HepG2 (cell line): ENCODE measurements around the gene ICAM3. TPM values are rescaled to one million over a fixed set of nuclear protein-coding genes. Genes with fewer than 3 reads are reported as not detected.
A peak's percentile ranks its signal among the peaks of the same experiment; 100 is the strongest.

Experiments used
- ATF7 ChIP-seq, 2 experiments: fragments of 450-650 bp in 1 of 2; sonication (generic) in 1 of 2; formaldehyde crosslinking in 1 of 2; IDR thresholded peaks; 2 replicates each; pipeline versions ENCODE4 v1.4.0 to v1.6.1; 2016 to 2020; ENCODE audit warnings: antibody characterized with exemption in 1 of 2, mild to moderate bottlenecking in 1 of 2, missing genetic modification reagents in 1 of 2
- ETV5 ChIP-seq: IDR thresholded peaks from 2 replicates; pipeline ENCODE4 v1.6.1; 2018; ENCODE audit warnings: missing biosample characterization, missing genetic modification reagents, inconsistent platforms, borderline replicate concordance
- GABPA ChIP-seq, 2 experiments: IDR thresholded peaks; 2 replicates each; pipeline ENCODE4 v1.6.1; 2011 to 2016; ENCODE audit warnings: low read depth in 2 of 2, low read length in 1 of 2, missing biosample characterization in 1 of 2, missing genetic modification characterization in 1 of 2
- MATR3 ChIP-seq: sonication (generic); formaldehyde crosslinking; IDR thresholded peaks from 2 replicates; pipeline ENCODE4 v1.4.0; 2020; ENCODE audit warnings: missing genetic modification reagents
- NCOR1 ChIP-seq: fragments of 200-600 bp; sonication (generic); IDR thresholded peaks from 2 replicates; pipeline ENCODE4 v1.7.0; 2017; ENCODE audit warnings: antibody characterized with exemption, low read length, borderline replicate concordance
- NFATC3 ChIP-seq: sonication (generic); formaldehyde crosslinking; IDR thresholded peaks from 2 replicates; pipeline ENCODE4 v1.5.1; 2020; ENCODE audit warnings: mild to moderate bottlenecking, missing genetic modification reagents
- SIN3B ChIP-seq: fragments of 150-350 bp; IDR thresholded peaks from 2 replicates; pipeline ENCODE4 v1.6.1; 2014; ENCODE audit warnings: low read length
- SMAD3 ChIP-seq: sonication (generic); formaldehyde crosslinking; IDR thresholded peaks from 2 replicates; pipeline ENCODE4 v1.4.0; 2020; ENCODE audit warnings: missing genetic modification reagents
- ZNF207 ChIP-seq: fragments of 450-650 bp; IDR thresholded peaks from 2 replicates; pipeline ENCODE4 v1.6.1; 2016; ENCODE audit warnings: antibody characterized with exemption, borderline replicate concordance
- ZNF34 ChIP-seq: sonication (generic); formaldehyde crosslinking; IDR thresholded peaks from 2 replicates; pipeline ENCODE4 v1.4.0; 2020; ENCODE audit warnings: mild to moderate bottlenecking, missing genetic modification reagents, borderline replicate concordance
- ZNF619 ChIP-seq: sonication (generic); formaldehyde crosslinking; IDR thresholded peaks from 2 replicates; pipeline ENCODE4 v1.4.0; 2020; ENCODE audit warnings: mild to moderate bottlenecking, missing genetic modification reagents
- ZNF768 ChIP-seq: sonication (generic); formaldehyde crosslinking; IDR thresholded peaks from 2 replicates; pipeline ENCODE4 v1.4.0; 2020; ENCODE audit warnings: missing genetic modification reagents
- polyA plus RNA-seq, 8 experiments: library from polyadenylated mRNA; depleted of rRNA in 3 of 8; stranded (reverse) in 7 of 8; unstranded in 1 of 8; fragments of >200 nt; fragmentation: Illumina TruSeq in 4 of 8; extraction: Trizol in 4 of 8; gene quantifications; 2 replicates each; pipeline versions ENCODE4 v1.2.1 to v1.2.3, GENCODE V29; 2011 to 2016; ENCODE audit warnings: low read depth in 4 of 8, missing spikeins in 1 of 8, mixed read lengths in 1 of 8; ENCODE audit not compliant: insufficient read depth in 1 of 8
- total RNA-seq, 5 experiments: library from RNA; depleted of rRNA; stranded (reverse); fragments of >200 nt; fragmentation: Illumina TruSeq; extraction: Trizol; gene quantifications; 2 replicates each; pipeline ENCODE4 v1.2.3, GENCODE V29; 2016; ENCODE audit warnings: low read depth in 1 of 5
- TF ChIP-seq, protein P1 (sequence below): sonication (generic); formaldehyde crosslinking; IDR thresholded peaks from 2 replicates; pipeline ENCODE4 v1.8.0; 2022; ENCODE audit warnings: mild to moderate bottlenecking, missing genetic modification reagents, moderate library complexity
- TF ChIP-seq, protein P2 (sequence below): sonication (generic); formaldehyde crosslinking; IDR thresholded peaks from 2 replicates; pipeline ENCODE4 v1.4.0; 2020; ENCODE audit warnings: low read depth, missing genetic modification reagents
- TF ChIP-seq, protein P3 (sequence below): sonication (generic); formaldehyde crosslinking; IDR thresholded peaks from 2 replicates; pipeline ENCODE4 v1.5.0; 2020; ENCODE audit warnings: mild to moderate bottlenecking, low read depth, missing genetic modification reagents, borderline replicate concordance
- TF ChIP-seq, protein P4 (sequence below): sonication (generic); formaldehyde crosslinking; IDR thresholded peaks from 2 replicates; pipeline ENCODE4 v1.5.1; 2020; ENCODE audit warnings: mild to moderate bottlenecking, missing genetic modification reagents, borderline replicate concordance

The ICAM3 gene
- total and polyA plus RNA-seq, 2 of the 13 experiments (the other 11 are each of a cell fraction or from before 2014, with no cell fraction given) = 14.1 to 21.0 TPM

DNA sequence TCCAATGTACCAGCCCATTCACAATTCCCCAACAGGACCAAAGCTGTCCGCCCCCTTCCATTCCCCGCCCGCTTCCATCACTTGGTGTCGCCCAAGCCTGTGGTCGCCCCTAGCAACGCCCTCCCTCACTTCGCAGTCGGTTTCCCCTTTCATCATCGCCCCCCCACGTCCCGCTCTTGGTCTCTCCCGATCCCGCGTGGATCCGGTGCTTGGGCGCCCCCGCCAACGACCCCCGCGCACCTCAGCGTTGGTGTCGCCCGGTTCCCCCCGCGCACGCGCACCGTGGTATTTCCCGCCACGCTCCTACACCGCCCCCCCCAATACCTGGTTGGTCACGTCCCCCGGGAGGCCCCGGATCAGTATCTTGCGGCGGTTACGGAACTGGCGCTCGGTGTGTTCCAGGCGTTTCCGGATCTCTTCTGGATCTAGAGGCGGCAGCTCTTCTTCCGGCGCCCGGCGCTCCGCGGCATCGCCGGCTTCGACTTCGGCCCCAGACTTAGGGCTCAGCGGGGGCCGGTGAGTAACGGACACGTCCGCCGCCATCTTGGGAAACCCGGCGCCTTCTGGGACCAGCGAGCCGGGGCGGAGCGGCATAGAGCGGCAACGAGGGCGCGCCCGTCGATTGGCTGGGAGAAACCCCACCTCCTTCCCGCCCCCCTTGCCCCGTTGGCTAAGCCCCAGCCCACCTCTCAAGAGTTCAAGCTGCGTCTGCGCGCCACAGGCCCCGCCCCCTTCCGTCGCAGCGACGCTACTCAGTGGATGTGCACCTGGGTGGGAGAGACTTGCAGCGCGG lies 6.3 kb downstream of the ICAM3 start, which contains the start of gene RAVER1 (continued):
- TF ChIP-seq GABPA (IDR thresholded peaks at IDR 0.05; ENCODE audit: low read depth, low read length) (peak; percentile 9), GABPA (CRISPR knock-in tag; IDR thresholded peaks at IDR 0.05; ENCODE audit: low read depth) (peak; percentile 53; the same call in 1 of the 2 replicates), ZNF34 (CRISPR knock-in tag) (peak; percentile 66; the same call in 1 of the 2 replicates), MATR3 (CRISPR knock-in tag) (no peak), ZNF768 (CRISPR knock-in tag) (peak; percentile 42; the same call in 1 of the 2 replicates), ZNF619 (CRISPR knock-in tag) (peak; percentile 21; the same call in 1 of the 2 replicates), NCOR1 (no peak), ETV5 (CRISPR knock-in tag) (no peak; the same call in 1 of the 2 replicates), ZNF207 (no peak), NFATC3 (CRISPR knock-in tag) (no peak), SIN3B (peak; percentile 54; the same call in 1 of the 2 replicates), SMAD3 (CRISPR knock-in tag) (peak; percentile 55; the same call in 1 of the 2 replicates), ATF7 (IDR thresholded peaks at IDR 0.05) (peak; percentile 64), ATF7 (CRISPR knock-in tag; IDR thresholded peaks at IDR 0.05) (peak; percentile 38; the same call in 1 of the 2 replicates)
- TF ChIP-seq, protein P1, sequence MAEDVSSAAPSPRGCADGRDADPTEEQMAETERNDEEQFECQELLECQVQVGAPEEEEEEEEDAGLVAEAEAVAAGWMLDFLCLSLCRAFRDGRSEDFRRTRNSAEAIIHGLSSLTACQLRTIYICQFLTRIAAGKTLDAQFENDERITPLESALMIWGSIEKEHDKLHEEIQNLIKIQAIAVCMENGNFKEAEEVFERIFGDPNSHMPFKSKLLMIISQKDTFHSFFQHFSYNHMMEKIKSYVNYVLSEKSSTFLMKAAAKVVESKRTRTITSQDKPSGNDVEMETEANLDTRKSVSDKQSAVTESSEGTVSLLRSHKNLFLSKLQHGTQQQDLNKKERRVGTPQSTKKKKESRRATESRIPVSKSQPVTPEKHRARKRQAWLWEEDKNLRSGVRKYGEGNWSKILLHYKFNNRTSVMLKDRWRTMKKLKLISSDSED (CRISPR knock-in tag) = no peak
- TF ChIP-seq, protein P2, sequence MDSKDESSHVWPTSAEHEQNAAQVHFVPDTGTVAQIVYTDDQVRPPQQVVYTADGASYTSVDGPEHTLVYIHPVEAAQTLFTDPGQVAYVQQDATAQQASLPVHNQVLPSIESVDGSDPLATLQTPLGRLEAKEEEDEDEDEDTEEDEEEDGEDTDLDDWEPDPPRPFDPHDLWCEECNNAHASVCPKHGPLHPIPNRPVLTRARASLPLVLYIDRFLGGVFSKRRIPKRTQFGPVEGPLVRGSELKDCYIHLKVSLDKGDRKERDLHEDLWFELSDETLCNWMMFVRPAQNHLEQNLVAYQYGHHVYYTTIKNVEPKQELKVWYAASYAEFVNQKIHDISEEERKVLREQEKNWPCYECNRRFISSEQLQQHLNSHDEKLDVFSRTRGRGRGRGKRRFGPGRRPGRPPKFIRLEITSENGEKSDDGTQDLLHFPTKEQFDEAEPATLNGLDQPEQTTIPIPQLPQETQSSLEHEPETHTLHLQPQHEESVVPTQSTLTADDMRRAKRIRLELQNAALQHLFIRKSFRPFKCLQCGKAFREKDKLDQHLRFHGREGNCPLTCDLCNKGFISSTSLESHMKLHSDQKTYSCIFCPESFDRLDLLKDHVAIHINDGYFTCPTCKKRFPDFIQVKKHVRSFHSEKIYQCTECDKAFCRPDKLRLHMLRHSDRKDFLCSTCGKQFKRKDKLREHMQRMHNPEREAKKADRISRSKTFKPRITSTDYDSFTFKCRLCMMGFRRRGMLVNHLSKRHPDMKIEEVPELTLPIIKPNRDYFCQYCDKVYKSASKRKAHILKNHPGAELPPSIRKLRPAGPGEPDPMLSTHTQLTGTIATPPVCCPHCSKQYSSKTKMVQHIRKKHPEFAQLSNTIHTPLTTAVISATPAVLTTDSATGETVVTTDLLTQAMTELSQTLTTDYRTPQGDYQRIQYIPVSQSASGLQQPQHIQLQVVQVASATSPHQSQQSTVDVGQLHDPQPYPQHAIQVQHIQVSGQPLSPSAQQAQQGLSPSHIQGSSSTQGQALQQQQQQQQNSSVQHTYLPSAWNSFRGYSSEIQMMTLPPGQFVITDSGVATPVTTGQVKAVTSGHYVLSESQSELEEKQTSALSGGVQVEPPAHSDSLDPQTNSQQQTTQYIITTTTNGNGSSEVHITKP (CRISPR knock-in tag) = peak; percentile 99
- TF ChIP-seq, protein P3, sequence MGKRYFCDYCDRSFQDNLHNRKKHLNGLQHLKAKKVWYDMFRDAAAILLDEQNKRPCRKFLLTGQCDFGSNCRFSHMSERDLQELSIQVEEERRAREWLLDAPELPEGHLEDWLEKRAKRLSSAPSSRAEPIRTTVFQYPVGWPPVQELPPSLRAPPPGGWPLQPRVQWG (CRISPR knock-in tag) = no peak
- TF ChIP-seq, protein P4, sequence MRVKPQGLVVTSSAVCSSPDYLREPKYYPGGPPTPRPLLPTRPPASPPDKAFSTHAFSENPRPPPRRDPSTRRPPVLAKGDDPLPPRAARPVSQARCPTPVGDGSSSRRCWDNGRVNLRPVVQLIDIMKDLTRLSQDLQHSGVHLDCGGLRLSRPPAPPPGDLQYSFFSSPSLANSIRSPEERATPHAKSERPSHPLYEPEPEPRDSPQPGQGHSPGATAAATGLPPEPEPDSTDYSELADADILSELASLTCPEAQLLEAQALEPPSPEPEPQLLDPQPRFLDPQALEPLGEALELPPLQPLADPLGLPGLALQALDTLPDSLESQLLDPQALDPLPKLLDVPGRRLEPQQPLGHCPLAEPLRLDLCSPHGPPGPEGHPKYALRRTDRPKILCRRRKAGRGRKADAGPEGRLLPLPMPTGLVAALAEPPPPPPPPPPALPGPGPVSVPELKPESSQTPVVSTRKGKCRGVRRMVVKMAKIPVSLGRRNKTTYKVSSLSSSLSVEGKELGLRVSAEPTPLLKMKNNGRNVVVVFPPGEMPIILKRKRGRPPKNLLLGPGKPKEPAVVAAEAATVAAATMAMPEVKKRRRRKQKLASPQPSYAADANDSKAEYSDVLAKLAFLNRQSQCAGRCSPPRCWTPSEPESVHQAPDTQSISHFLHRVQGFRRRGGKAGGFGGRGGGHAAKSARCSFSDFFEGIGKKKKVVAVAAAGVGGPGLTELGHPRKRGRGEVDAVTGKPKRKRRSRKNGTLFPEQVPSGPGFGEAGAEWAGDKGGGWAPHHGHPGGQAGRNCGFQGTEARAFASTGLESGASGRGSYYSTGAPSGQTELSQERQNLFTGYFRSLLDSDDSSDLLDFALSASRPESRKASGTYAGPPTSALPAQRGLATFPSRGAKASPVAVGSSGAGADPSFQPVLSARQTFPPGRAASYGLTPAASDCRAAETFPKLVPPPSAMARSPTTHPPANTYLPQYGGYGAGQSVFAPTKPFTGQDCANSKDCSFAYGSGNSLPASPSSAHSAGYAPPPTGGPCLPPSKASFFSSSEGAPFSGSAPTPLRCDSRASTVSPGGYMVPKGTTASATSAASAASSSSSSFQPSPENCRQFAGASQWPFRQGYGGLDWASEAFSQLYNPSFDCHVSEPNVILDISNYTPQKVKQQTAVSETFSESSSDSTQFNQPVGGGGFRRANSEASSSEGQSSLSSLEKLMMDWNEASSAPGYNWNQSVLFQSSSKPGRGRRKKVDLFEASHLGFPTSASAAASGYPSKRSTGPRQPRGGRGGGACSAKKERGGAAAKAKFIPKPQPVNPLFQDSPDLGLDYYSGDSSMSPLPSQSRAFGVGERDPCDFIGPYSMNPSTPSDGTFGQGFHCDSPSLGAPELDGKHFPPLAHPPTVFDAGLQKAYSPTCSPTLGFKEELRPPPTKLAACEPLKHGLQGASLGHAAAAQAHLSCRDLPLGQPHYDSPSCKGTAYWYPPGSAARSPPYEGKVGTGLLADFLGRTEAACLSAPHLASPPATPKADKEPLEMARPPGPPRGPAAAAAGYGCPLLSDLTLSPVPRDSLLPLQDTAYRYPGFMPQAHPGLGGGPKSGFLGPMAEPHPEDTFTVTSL (CRISPR knock-in tag) = no peak
